ENCODE results near the gene GPS1.

GPS1 gene

GRCh38 chr17:82051776-82052637, at the start of gene GPS1, which contains the start of gene RFNG:
Gene GPS1, plus strand, starts transcription at chr17:82051898. Its CDS starts 34 bp downstream, at chr17:82051932.
Gene RFNG, minus strand, starts transcription at chr17:82051811. Its CDS starts 45 bp downstream, at chr17:82051766.
- peak; percentile 83 for DNase-seq (ENCODE audit: low read depth)

DNA sequence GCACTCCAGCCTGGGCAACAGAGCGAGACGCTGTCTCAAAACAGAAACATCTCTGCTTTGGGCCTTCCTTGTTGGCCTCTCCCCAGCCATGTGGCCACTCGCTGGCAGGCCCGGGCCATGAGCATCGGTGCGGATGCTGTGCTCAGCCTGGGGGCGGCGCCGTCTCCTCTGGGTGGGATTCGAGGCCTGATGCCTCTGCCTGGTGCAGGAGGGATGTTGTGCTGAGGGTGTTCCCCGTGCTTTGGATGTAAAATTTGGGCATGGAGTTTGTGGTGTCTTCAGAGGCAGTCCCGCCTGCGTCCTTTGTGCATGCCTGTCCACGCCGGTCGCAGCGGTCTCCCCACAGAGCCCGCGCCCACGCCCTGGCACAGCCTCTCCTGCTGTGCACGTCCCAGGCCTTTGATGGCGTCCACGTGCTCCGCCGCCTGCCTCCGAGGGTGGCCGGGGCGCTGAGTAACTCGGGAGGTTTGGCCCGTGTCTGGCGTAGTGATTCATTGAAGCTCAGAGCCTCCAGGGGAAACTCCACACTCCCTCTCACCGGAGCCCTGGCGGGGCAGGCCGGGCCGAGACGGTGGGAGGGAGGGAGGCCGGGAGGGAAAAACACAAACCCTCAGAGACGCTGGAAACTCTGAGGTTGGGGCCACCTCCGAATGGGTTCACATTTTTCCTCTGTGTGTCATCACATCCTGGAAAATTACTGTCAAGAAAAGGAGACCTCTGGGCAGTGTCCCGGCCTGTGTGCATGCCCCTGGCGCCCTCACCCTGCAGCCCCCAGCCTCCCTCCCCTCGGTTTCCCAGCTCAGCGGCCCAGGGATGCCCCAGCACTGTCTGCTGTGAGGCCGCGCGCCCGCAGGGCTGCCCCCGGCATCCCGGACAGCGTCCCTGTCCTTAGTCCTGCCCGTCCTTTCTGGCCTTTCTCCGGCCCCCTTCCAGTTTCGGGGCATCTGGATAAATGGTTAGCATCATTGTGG, 48.0 kb upstream of the GPS1 start:
- peak; percentile 8 for DNase-seq (ENCODE audit: low read depth)

- DNase-seq (ENCODE audit: low read depth) = no peak
These were observed 46.9 kb upstream of the GPS1 start for GRCh38 chr17:82004517-82005455.

- no peak for DNase-seq (ENCODE audit: low read depth)
These were observed 45.9 kb upstream of the GPS1 start for GRCh38 chr17:82005701-82006348.

DNA sequence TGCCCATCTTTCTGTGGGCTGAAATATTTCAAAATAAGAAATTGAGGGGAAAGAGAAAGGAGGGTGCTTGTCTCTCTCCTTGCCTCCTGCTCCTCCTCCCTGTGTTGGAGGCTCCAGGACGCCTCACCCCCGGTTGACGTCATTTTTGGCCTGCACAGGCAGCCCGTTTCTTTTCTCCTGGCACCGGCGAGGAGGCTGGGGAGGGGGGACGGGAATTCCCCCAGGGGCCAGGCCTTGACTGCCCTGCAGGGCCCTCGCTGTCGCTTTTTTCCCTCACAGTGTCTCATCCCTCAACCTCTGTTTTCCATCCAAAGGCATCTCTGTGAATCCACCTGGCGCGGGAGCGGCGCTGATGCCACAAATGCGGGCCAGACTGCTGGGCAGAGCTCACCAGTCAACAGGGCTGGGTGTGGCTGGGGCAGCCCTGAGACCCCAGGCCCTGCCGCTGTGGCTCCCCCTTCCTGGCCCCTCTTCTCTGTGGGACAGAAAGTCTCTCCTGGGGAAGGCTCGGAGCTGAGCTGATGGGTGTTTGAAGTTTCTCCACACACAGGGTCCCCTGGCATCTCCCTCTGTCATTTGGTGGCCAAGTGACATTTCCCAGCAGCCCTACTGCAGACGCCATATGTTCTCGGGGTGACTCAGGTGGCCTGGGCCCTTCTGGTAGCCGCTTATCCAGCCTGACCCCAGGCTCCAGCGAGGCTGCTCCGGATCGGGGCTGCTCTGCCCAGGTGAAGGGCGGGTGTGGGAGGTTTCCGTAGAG, 45.0 kb upstream of the GPS1 start:
- DNase-seq (ENCODE audit: low read depth) = no peak

- DNase-seq (ENCODE audit: low read depth) = no peak
These were observed 44.5 kb upstream of the GPS1 start for GRCh38 chr17:82007228-82007494.

DNA sequence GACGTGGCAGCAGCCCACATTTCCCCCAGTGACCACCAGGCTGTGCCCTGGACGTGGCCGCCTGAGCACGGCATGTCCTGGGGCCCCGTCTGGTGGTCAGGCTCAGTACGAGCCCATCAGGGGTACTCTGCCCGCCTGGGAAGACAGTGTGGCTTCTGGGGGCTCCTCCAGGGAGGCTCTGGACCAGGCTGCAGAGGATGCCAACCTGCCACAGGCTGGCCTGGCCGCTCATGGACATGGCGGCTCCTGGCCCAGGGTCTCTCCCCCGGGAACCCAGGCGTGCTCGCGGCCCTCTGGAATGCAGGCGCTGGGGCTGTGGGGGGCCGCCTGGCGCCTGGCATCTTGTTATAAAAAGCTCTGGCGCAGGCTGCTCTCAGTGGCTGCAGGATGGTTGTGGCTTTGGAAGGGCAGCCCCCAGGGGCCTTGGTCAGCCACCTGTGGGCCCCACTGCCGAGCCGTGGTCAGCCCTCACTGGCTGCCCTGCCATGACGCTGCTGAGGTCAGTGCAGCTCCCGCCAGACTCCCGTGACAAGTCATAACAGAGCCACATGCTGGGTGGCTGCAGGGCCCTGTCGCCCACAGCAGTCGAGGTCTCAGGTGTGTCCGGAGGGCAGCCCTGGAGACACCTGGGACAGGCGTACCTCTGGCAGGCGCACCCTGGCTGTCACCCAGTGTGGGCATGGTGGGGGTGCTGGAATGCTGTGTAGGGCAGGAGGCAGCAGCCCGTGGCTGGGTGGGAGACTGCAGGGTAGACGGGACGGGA, 44.0 kb upstream of the GPS1 start:
- no peak for DNase-seq (ENCODE audit: low read depth)

DNA sequence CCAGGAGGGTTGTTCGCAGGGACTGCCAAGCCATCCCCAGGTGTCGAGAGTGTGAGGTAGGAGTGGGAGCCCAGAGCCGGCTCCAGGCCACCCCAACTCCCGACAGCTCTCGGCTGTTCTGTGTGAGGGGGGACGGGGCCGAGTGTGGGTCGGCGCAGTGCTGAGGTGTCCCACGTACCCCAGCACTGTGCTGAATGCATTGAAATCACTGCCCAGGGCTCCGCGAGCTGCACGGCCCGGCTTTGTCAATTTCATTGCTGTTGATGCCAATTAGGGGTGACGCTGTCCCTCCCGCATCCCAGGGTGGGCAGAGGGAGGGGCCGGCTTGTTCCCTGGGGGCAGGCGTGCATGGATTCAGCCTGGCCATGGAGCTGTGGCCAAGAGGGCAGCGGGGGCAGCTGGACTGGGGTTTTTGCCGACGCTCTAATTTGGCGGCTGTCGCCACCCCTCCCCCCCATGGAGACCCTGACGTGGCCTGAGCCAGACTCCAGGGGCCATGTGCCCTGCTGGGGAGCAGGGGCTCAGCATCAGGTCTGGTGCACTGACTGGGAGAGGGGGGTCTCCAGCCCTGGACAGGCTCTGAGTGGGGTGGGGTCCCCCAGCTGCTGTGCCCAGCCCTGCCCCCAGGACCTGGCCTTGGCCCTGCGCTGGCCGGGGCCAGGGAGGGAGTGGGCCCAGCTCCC, 43.3 kb upstream of the GPS1 start:
- no peak for DNase-seq (ENCODE audit: low read depth)

- no peak for DNase-seq (ENCODE audit: low read depth)
These were observed 42.7 kb upstream of the GPS1 start for GRCh38 chr17:82008941-82009405.

GRCh38 chr17:82009413-82009812, 42.3 kb upstream of the GPS1 start:
- no peak for DNase-seq (ENCODE audit: low read depth)

GRCh38 chr17:82010575-82011525, 40.8 kb upstream of the GPS1 start:
- no peak for DNase-seq (ENCODE audit: low read depth)

GRCh38 chr17:82011617-82012187, 40.0 kb upstream of the GPS1 start:
- DNase-seq (ENCODE audit: low read depth) = no peak

DNA sequence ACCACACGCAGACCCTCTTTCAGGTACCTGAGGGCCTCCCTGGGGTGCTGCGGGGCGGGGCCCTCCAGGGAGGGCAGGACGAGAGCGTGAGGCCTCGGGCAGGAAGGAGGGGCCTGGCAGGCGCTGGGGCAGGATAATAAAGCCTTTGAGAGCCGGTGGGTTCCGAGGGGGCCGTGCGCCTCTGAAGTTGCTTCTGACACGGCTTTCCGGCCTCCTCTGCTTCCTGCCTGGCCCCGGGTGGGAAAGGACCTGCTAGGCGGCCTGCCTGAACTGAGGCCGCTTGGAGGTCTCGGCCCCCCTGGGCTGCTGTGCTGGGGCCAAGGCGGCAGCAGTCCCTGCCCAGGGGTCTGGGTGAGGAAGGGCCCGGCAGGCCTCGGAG, 39.4 kb upstream of the GPS1 start:
- no peak for DNase-seq (ENCODE audit: low read depth)

DNA sequence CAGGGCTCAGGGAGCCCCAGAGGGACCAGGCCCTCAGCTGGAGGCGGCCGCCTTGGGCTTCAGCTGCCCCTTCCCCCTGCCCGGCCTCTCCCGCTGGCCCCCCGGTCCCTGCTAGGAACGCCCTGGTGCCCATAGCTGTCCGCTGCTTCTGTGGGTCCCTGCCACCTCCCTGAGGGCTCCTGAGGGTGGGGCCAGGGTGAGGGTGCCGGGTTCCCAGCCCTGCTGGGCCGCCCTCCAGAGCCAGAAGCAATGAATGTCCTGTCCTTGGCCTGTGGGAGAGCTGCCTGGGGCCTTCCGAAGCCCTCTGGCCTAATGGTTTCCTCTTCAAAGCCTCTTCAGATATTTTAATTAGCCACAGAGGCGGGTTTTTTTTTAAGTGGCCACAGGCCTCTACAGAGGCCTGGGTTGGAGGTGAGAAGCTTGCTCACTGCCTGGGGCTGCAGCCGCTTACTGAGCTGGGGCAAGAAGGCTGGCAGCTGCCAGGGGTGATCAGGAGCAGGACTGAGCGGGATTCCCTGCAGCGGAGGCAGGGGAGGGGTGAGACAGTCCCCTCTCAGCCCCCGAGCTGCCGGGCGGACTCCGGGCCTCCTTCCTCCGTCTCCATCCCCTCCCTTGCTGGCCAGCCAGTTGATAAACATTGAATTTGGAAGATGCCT, 38.9 kb upstream of the GPS1 start:
- DNase-seq (ENCODE audit: low read depth) = no peak

- no peak for DNase-seq (ENCODE audit: low read depth)
These were observed 38.4 kb upstream of the GPS1 start for GRCh38 chr17:82013341-82013740.

DNA sequence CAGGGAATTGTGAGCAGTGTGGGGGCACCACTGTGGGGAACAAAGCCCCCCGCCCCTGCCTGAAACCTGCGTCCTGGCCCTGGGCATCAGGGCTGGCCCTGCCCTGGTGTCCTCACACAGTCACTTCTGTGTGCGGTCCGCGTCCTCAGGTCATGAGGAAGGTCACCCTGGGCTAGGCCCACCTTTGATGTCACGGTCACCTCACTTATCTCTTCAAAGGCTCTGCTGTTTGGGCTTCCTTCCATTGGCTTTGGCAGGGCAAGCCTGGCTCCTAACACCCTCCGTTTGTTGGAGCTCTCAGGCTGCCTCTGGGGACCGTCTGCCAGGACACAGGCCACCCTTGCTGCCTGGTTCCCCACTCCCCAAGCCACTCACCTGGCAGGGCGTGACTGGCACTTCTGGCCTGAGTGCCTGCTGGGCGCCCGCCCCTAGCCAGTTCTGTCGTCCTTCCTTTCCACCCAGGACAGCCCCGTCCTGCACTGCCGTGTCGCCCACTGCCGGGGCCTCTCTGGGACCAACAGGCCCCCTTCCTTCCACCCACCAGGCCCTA, 37.9 kb upstream of the GPS1 start:
- DNase-seq (ENCODE audit: low read depth) = no peak

DNA sequence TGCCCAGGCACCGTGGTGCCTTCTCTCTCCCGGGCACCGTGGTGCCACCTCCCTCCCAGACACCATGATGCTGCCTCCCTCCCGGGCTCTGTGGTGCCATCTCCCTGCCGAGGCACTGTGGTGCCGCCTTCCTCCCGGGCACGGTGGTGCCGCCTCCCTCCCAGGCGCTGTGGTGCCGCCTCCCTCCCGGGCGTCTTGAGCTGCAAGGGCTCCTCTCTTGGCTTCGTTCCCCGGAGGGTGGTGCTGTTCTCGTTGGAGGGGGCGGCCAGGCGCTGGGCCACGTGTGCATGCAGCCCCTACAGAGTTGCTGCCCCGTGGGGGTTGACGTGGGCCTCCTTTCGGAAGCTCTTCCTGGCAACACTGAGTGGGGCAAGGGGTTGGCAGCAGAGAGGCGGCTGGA, 37.3 kb upstream of the GPS1 start:
- DNase-seq (ENCODE audit: low read depth) = no peak
